Measurements from ENCODE around the gene FXYD6. TPM values are rescaled to one million over a fixed set of nuclear protein-coding genes. Genes with fewer than 3 reads are reported as not detected.

The FXYD6 gene
- total RNA-seq, 1 donor from 2014 or later: 10.5 TPM

GRCh38 chr11:117924631-117925170 is 48.2 kb upstream of the FXYD6 start:
- no peaks in the 10 kb centered on the region for H3K9me3 Mint-ChIP-seq (ENCODE audit: unreplicated experiment)
- Histone ChIP-seq H3K27me3 (ENCODE audit: insufficient read depth, low read length) (peaks cover 18% of the 10 kb centered on the region), H4K20me1 (ENCODE audit: insufficient read depth, low read length) (no peaks in the 10 kb centered on the region), H3K79me2 (ENCODE audit: insufficient read depth, low read length) (no peaks in the 10 kb centered on the region), H3K27ac (ENCODE audit: low read depth, low read length) (no peak overlapping the region), H2AFZ (ENCODE audit: low read depth, low read length) (no peak overlapping the region), H3K36me3 (ENCODE audit: insufficient read depth, low read length) (no peaks in the 10 kb centered on the region), H3K4me2 (ENCODE audit: low read length) (no peak overlapping the region), H3K9me3 (ENCODE audit: insufficient read depth, low read depth, low read length) (no peaks in the 10 kb centered on the region), H3K9ac (ENCODE audit: low read length) (no peak overlapping the region), H3K4me3 (ENCODE audit: insufficient read depth, low read depth, low read length) (no peak overlapping the region), H3K4me1 (ENCODE audit: insufficient read depth, low read length) (no peaks in the 10 kb centered on the region)
- TF ChIP-seq EZH2 (IDR thresholded peaks at IDR 0.05; ENCODE audit: insufficient read depth, low read length): no peak
- TF ChIP-seq, protein P1, sequence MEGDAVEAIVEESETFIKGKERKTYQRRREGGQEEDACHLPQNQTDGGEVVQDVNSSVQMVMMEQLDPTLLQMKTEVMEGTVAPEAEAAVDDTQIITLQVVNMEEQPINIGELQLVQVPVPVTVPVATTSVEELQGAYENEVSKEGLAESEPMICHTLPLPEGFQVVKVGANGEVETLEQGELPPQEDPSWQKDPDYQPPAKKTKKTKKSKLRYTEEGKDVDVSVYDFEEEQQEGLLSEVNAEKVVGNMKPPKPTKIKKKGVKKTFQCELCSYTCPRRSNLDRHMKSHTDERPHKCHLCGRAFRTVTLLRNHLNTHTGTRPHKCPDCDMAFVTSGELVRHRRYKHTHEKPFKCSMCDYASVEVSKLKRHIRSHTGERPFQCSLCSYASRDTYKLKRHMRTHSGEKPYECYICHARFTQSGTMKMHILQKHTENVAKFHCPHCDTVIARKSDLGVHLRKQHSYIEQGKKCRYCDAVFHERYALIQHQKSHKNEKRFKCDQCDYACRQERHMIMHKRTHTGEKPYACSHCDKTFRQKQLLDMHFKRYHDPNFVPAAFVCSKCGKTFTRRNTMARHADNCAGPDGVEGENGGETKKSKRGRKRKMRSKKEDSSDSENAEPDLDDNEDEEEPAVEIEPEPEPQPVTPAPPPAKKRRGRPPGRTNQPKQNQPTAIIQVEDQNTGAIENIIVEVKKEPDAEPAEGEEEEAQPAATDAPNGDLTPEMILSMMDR (IDR thresholded peaks at IDR 0.05; ENCODE audit: insufficient read depth, low read depth, low read length): no peak
- DNase-seq (ENCODE audit: low read depth) (no peak), FAIRE-seq (no peak)
- no peak overlapping the region for H3K27ac Mint-ChIP-seq (ENCODE audit: unreplicated experiment)
- H3K4me1 Mint-ChIP-seq (ENCODE audit: low read depth, unreplicated experiment): no peaks in the 10 kb centered on the region
- no peaks in the 10 kb centered on the region for H3K36me3 Mint-ChIP-seq (ENCODE audit: low read depth, unreplicated experiment)
- H3K4me3 Mint-ChIP-seq (ENCODE audit: unreplicated experiment): no peak overlapping the region
- H3K27me3 Mint-ChIP-seq (ENCODE audit: low read depth, unreplicated experiment): peaks cover 67% of the 10 kb centered on the region

DNA sequence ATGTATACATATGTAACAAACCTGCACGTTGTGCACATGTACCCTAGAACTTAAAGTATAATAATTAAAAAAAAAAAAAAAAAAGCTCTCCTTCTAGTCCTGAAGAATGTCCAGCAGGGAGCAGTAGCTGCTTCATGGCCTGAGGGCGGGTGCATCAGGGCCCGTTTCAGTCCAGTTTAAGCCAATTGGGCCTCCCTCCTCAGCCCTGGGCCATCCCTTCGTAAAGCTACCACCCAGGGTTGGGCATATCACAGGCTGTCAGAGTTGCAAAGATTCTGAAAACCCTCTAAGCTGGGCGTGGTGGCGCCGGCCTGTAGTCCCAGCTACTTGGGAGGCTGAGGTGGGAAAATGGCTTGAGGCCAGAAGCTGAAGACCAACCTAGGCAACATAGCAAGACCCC is 47.3 kb upstream of the FXYD6 start:
- Histone ChIP-seq H3K27ac (ENCODE audit: low read depth, low read length) (no peak overlapping the region), H3K9ac (ENCODE audit: low read length) (no peak overlapping the region), H3K27me3 (ENCODE audit: insufficient read depth, low read length) (peaks cover 12% of the 10 kb centered on the region), H3K4me3 (ENCODE audit: insufficient read depth, low read depth, low read length) (no peak overlapping the region), H3K9me3 (ENCODE audit: insufficient read depth, low read depth, low read length) (no peaks in the 10 kb centered on the region), H3K4me1 (ENCODE audit: insufficient read depth, low read length) (no peaks in the 10 kb centered on the region), H3K36me3 (ENCODE audit: insufficient read depth, low read length) (no peaks in the 10 kb centered on the region), H3K79me2 (ENCODE audit: insufficient read depth, low read length) (no peaks in the 10 kb centered on the region), H2AFZ (ENCODE audit: low read depth, low read length) (no peak overlapping the region), H4K20me1 (ENCODE audit: insufficient read depth, low read length) (no peaks in the 10 kb centered on the region), H3K4me2 (ENCODE audit: low read length) (no peak overlapping the region)
- DNase-seq (ENCODE audit: low read depth) (no peak), FAIRE-seq (no peak)
- Mint-ChIP-seq H3K36me3 (ENCODE audit: low read depth, unreplicated experiment) (no peaks in the 10 kb centered on the region), H3K27ac (ENCODE audit: unreplicated experiment) (no peak overlapping the region), H3K4me3 (ENCODE audit: unreplicated experiment) (no peak overlapping the region), H3K27me3 (ENCODE audit: low read depth, unreplicated experiment) (peaks cover 64% of the 10 kb centered on the region), H3K9me3 (ENCODE audit: unreplicated experiment) (no peaks in the 10 kb centered on the region), H3K4me1 (ENCODE audit: low read depth, unreplicated experiment) (no peaks in the 10 kb centered on the region)
- TF ChIP-seq, protein P1 (IDR thresholded peaks at IDR 0.05; ENCODE audit: insufficient read depth, low read depth, low read length): no peak
- no peak for TF ChIP-seq EZH2 (IDR thresholded peaks at IDR 0.05; ENCODE audit: insufficient read depth, low read length)

- Histone ChIP-seq H3K36me3 (ENCODE audit: insufficient read depth, low read length) (no peaks in the 10 kb centered on the region), H3K27me3 (ENCODE audit: insufficient read depth, low read length) (peaks cover 7% of the 10 kb centered on the region), H3K27ac (ENCODE audit: low read depth, low read length) (no peak overlapping the region), H3K9me3 (ENCODE audit: insufficient read depth, low read depth, low read length) (no peaks in the 10 kb centered on the region), H3K4me3 (ENCODE audit: insufficient read depth, low read depth, low read length) (no peak overlapping the region), H3K4me2 (ENCODE audit: low read length) (no peak overlapping the region), H3K9ac (ENCODE audit: low read length) (no peak overlapping the region), H2AFZ (ENCODE audit: low read depth, low read length) (no peak overlapping the region), H3K79me2 (ENCODE audit: insufficient read depth, low read length) (no peaks in the 10 kb centered on the region), H3K4me1 (ENCODE audit: insufficient read depth, low read length) (no peaks in the 10 kb centered on the region), H4K20me1 (ENCODE audit: insufficient read depth, low read length) (no peaks in the 10 kb centered on the region)
- no peak overlapping the region for H3K27ac Mint-ChIP-seq (ENCODE audit: unreplicated experiment)
- peaks cover 59% of the 10 kb centered on the region for H3K27me3 Mint-ChIP-seq (ENCODE audit: low read depth, unreplicated experiment)
- H3K4me3 Mint-ChIP-seq (ENCODE audit: unreplicated experiment): no peak overlapping the region
- no peak for TF ChIP-seq EZH2 (IDR thresholded peaks at IDR 0.05; ENCODE audit: insufficient read depth, low read length)
- H3K36me3 Mint-ChIP-seq (ENCODE audit: low read depth, unreplicated experiment): no peaks in the 10 kb centered on the region
- no peaks in the 10 kb centered on the region for H3K9me3 Mint-ChIP-seq (ENCODE audit: unreplicated experiment)
- DNase-seq (ENCODE audit: low read depth) (no peak), FAIRE-seq (no peak)
- H3K4me1 Mint-ChIP-seq (ENCODE audit: low read depth, unreplicated experiment): no peaks in the 10 kb centered on the region
Observed at GRCh38 chr11:117923275-117923674, 46.8 kb upstream of the FXYD6 start.
